ENCODE data around the gene PDE2A. TPM values are rescaled to one million over a fixed set of nuclear protein-coding genes. Genes with fewer than 3 reads are reported as not detected.

Gene PDE2A
- polyA plus RNA-seq, 3 donors: 16.3 to 20.5 (median 17.2) TPM

DNA sequence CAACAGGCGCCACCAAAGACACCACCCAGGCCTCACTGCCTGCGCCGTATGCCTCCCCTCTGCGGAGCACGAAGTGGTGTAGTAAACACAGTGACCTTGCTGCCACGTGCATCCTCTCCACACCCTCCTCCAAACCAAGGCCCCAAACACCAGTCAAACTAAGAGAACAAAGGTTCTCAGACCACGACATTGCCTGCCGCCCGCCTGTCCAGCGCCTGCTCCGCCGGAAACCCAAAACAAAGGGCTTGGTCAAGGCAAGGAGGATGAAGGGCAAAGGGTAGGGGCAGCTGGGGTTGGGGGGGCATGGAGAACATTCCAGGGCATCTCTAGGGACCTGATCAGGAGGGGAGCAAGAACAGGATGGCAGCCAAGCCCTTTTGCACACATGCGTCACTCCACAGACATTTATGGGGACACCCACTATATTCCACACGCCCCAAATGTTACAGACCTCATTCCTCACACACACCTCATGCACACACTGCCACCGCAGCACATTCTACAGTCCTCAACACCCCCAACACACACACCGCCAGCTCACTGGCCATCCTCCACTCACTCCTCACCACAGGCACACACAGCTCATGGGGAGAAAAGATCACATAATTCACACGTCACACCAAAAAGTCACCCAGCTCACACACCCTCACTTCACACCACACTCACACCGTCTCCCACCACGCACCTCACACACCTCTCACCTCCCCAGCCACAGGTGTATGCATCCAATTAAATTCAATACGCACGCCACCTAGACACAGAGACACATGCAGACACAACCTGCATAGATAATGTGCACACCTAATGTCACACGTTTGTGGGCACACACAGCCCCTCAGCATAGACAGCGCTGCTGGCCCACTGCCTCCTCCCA is 34.5 kb downstream of the PDE2A start:
- no peak for DNase-seq

- DNase-seq: no peak
Measured at GRCh38 chr11:72637926-72638325, 36.3 kb downstream of the PDE2A start.

- no peak for DNase-seq
Measured at GRCh38 chr11:72637198-72637597, 37.0 kb downstream of the PDE2A start.

DNA sequence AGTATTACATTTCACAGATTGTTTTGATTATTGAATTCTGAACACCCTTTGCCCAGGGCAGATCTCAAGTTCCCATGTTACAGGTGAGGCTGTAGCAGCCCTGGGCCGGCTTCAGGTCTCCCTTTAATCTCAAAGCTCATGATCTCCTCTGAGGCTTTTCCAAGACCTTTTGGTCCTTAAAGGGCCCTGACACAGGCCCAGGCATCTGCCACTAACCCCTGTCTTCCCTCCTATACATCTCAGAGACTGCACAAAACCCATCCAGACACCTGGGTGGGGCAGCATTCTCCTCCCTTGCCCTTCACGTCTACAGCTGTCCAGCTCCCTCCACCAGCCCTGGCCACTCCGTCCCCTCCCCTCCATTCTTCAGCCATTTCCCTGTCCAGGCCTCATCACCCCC is 37.8 kb downstream of the PDE2A start:
- DNase-seq: no peak

DNA sequence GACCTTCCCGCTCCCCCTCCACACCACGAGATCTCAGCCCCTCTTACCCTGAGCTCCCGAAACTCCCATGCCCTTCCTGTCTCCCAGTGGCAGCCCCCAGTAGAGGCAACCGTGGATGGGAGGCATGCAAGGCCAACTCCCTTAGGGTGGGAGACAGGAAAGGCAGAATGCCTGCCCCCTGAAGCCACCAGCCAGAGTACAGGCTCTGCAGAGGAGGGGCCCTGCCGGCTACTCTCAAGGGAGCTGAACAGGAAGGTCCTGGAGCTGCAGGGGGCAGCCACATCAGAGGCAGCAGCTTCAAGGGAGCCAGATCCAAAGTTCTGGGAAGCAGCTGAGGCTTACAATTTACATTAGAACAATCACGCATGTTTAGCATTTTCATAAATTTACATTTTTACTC is 38.3 kb downstream of the PDE2A start:
- DNase-seq: no peak

DNA sequence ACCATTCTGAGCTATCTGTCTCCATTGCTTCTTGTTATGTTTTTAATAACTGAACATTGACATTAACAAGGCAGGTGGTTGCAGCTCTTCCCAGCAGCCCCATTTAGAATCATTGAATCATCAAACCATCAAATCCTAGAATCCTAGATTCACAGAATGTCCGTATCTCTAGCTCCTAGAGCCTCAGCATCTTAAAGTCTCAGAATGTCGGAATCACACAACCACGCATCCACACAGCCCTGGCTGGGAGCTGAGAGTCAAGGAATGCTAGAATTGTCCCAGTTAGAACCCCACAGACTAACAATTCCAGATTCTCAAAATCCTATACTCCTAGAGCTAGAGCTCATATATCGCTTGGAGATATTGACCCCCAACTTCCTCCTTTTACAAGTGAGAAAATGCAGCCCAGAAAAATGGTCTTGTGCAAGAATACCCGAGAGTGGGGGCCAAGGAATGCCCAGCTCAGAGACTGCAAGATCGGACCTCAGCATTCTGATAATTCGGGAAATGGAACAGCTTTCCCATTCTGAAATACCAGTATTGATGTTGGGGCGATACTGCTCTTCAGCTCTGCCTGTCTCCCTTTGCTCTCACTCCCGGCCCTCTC is 38.8 kb downstream of the PDE2A start:
- no peak for DNase-seq

DNA sequence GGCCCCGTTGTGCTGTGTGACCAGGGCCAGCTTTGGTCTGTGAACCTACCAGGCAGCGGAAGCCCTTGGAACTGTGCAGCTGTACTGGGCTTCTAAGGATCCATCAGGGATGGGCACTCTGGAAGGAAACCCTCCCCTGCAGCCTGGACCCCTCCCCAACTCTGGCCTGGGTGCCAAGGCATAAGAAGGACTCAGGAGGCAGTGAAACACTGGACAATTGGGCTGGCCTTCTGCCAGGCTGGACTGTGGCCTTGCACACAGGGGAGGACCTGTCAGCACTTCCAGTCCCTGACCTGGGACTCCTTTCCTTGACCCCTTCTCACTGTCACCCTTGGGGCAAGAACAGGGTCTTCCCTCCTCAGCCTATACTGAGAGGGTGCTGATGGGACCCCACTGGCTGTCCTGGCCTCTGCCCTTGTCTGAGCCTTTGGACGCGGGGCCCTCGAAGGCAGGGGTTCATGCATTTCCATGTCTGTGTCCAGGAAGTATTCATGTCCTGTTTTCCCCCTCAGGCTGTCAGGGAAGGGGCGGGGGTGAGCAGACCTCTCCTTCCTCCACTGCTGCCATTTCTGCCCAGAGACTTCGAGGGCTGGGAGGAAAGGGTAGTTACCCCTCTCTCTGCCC is 39.6 kb downstream of the PDE2A start:
- no peak for DNase-seq

DNA sequence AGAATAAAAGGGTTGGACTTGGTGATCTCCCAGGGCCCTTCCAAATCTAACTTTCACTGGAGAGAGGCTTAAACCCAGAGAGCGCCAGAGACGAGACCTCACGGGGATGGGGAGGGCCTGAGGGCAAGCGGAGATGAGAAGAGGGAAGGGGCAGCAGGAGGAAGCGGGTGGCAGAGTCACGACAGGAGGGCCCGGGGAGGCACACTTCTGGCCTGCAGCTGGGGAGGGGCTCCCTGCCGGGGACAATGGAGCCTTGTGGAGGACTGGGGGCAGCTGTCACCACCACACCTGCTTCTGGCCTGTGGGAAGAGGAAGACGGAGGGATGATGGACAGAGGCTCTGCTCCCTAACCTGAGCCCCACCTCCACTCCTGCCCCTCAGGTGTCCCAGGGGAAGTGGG is 40.2 kb downstream of the PDE2A start:
- no peak for DNase-seq

GRCh38 chr11:72633068-72633467 is 41.2 kb downstream of the PDE2A start:
- DNase-seq: no peak

GRCh38 chr11:72631806-72632731 is 42.2 kb downstream of the PDE2A start:
- no peak for DNase-seq

GRCh38 chr11:72630104-72630852 is 43.9 kb downstream of the PDE2A start:
- no peak for DNase-seq

- no peak for DNase-seq
Measured at GRCh38 chr11:72629266-72629665, 45.0 kb downstream of the PDE2A start.

DNA sequence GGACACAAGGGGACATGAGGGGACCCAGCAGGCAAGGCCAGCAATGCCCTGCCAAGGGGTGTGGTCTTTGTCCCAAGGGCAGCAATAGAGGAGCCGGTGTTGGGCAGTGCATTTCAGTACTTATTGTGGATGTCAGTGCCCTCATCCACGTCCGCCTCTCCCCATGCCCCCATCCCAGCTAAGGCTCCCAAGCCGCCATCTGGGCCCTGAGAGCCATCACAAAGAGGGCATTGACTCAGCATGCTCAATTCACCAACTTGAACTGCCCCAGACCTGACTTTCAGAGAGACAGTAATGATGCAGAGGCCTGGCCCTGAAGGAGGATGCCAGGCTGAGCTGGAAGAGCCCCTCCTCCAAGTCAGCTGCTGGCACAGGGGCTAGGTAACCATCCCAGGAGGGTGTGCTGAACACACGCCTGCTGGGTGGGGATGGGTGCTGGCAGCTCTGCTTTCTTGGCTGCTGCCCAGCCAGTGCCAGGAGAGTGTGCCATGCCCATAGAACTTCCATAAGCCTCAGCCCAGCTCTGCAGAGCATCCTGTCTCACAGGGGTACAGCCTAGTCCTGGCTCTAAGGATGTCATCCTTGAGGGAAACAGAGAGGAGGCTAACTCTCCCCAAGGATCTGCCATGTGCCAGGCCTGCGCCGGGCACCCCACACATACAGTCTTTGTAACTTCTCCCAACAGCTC is 46.5 kb downstream of the PDE2A start:
- no peak for DNase-seq

GRCh38 chr11:72626414-72626936 is 47.7 kb downstream of the PDE2A start:
- DNase-seq: no peak

GRCh38 chr11:72625691-72626413 is 48.4 kb downstream of the PDE2A start:
- DNase-seq: peak; percentile 52

DNA sequence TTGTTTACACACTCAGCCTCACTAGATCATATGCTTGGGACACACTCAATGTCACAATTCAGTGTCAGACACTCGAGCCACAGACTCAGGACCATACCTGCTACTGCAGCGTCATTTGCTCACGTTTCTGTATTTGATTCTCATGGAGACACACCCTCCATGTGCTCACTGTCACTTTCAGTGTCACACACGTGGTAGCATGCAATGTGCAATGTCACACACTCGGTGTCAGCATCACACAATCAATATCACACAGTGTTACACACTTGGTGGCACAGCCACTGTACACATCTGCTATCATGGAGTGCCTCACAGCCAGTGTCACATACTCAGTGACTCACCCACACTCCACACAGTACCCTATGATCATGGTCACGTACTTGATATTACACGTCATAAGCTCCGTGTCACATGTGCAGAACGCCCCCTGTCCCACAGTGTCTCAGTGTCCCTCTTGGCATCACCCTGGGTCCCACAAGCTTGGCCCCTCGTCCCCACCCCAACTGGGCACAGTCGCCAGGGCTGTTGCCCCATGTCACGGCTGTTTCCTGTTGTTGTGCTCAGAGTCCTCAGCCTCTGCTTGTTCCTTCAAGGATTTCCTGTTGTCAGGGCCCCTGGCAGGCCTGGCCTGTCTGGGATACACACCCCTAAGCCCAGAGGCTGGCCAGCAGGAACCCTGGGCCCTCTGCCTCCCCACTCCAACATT is 49.6 kb downstream of the PDE2A start:
- no peak for DNase-seq

GRCh38 chr11:72623052-72623451 is 51.2 kb downstream of the PDE2A start:
- DNase-seq: no peak

DNA sequence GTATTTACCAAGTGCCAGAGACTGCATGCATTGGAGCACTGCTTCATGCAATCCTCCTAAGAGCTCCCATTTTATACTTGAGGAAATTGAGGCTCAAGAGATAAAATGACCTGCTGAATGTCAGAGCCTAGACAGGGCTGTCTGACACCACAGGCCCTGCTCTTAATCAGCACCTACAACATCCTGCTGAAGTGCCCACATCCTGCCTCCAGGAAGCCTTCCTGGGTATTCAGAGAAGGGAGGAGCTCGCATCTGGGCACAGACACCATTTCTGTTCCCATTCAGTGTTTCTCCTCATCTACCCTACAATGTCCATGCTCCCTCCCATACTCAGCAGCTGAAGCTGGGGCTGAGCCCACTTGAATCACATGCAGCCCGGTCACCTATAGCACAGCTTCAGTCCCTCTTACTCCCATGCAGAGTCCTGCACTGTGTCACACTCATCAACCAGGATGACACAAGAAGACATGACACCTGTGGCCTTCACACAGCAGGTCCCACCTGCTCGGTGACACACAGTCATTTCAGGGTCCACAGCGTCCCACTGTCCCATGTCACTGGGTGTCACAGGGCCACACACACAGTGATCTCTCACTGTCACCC is 53.1 kb downstream of the PDE2A start:
- no peak for DNase-seq

- DNase-seq: no peak
Measured at GRCh38 chr11:72618803-72619202, 55.4 kb downstream of the PDE2A start.
